ENCODE data around the gene HOXA10. TPM values are rescaled to one million over a fixed set of nuclear protein-coding genes. Genes with fewer than 3 reads are reported as not detected.

The HOXA10 gene
- total RNA-seq, 2 experiments from 2014 or later: 0.19 TPM; not detected in 1

- POLR2A ChIA-PET: no interaction called here
Measured at GRCh38 chr7:27129729-27130539, 44.2 kb downstream of the HOXA10 start.

GRCh38 chr7:27128776-27129728 lies 45.1 kb downstream of the HOXA10 start:
- CTCF ChIA-PET: no interaction called here
- POLR2A ChIA-PET: no interaction called here

More at GRCh38 chr7:27129729-27130539, 44.2 kb downstream of the HOXA10 start:
- CTCF ChIA-PET: no interaction called here

- ChIA-PET CTCF (no interaction called here), POLR2A (no interaction called here)
Measured at GRCh38 chr7:27128034-27128433, 46.1 kb downstream of the HOXA10 start.

- CTCF ChIA-PET: no interaction called here
Measured at GRCh38 chr7:27126596-27127327, 47.4 kb downstream of the HOXA10 start.

GRCh38 chr7:27125986-27126394 lies 48.1 kb downstream of the HOXA10 start:
- ChIA-PET POLR2A (no interaction called here), CTCF (no interaction called here)

More at GRCh38 chr7:27126596-27127327, 47.4 kb downstream of the HOXA10 start:
- POLR2A ChIA-PET: no interaction called here

GRCh38 chr7:27124902-27125689 lies 49.0 kb downstream of the HOXA10 start:
- CTCF ChIA-PET: no interaction called here
- POLR2A ChIA-PET: no interaction called here

- ChIA-PET POLR2A (no interaction called here), CTCF (no interaction called here)
Measured at GRCh38 chr7:27124096-27124901, 49.8 kb downstream of the HOXA10 start.

- POLR2A ChIA-PET: no interaction called here
Measured at GRCh38 chr7:27123477-27124053, 50.6 kb downstream of the HOXA10 start.

GRCh38 chr7:27123007-27123476 lies 51.1 kb downstream of the HOXA10 start:
- ChIA-PET CTCF (no interaction called here), POLR2A (no interaction called here)

More at GRCh38 chr7:27123477-27124053, 50.6 kb downstream of the HOXA10 start:
- CTCF ChIA-PET: no interaction called here

- CTCF ChIA-PET: no interaction called here
- POLR2A ChIA-PET: no interaction called here
Measured at GRCh38 chr7:27122077-27122910, 51.8 kb downstream of the HOXA10 start.

GRCh38 chr7:27121684-27122076 lies 52.4 kb downstream of the HOXA10 start:
- ChIA-PET CTCF (no interaction called here), POLR2A (no interaction called here)

Other genes starting within 250 kb of the HOXA10 start
- under 1 TPM in 1 of 2 experiments, not detected in 1; 0.15 TPM for gene HOXA1, start 78.3 kb downstream of the HOXA10 start, total RNA-seq
- not detected for gene HOXA2, start 71.6 kb downstream of the HOXA10 start, total RNA-seq
- under 1 TPM in 1 of 2 experiments, not detected in 1; 0.19 TPM for gene HOXA4, start 43.6 kb downstream of the HOXA10 start, total RNA-seq
- not detected for gene HOXA5, start 30.6 kb downstream of the HOXA10 start, total RNA-seq
- gene HOXA6, start 26.5 kb downstream of the HOXA10 start, total RNA-seq: not detected
- not detected for gene HOXA3, start 21.7 kb downstream of the HOXA10 start, total RNA-seq
- gene HOXA7, start 17.6 kb downstream of the HOXA10 start, total RNA-seq: not detected
- not detected for gene HOXA9, start 8.8 kb downstream of the HOXA10 start, total RNA-seq
- not detected for gene HOXA11, start 10.9 kb upstream of the HOXA10 start, total RNA-seq
- not detected for gene HOXA13, start 25.8 kb upstream of the HOXA10 start, total RNA-seq
- gene EVX1, start 68.5 kb upstream of the HOXA10 start, total RNA-seq: not detected